ENCODE measurements around the gene ABCC4.

DNA sequence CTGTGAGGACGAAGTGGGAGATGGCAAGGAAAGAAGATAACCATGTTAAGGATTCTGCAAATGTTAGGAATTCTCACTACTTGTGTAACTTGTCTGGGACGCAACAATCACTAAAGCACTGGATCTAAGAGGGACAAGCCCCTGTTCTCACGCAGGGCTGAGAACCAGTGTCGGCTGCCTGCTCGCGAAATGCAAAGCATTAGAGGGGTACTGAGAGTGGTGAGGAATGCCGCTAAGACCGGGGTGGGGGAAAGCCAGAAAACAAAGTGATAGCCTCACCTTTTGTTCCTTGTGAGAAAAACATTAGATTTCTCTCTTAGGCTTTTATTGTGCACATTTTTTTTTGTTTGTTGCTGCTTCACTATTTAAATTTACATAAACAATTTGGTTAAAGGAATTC lies 241.9 kb downstream of the ABCC4 start:
- TF ChIP-seq FOXA1 (IDR thresholded peaks at IDR 0.05): no peak
- TF ChIP-seq, protein P1, sequence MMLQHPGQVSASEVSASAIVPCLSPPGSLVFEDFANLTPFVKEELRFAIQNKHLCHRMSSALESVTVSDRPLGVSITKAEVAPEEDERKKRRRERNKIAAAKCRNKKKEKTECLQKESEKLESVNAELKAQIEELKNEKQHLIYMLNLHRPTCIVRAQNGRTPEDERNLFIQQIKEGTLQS (IDR thresholded peaks at IDR 0.05): no peak
- TF ChIP-seq RAD21 (IDR thresholded peaks at IDR 0.05): no peak
- TF ChIP-seq, protein P2, sequence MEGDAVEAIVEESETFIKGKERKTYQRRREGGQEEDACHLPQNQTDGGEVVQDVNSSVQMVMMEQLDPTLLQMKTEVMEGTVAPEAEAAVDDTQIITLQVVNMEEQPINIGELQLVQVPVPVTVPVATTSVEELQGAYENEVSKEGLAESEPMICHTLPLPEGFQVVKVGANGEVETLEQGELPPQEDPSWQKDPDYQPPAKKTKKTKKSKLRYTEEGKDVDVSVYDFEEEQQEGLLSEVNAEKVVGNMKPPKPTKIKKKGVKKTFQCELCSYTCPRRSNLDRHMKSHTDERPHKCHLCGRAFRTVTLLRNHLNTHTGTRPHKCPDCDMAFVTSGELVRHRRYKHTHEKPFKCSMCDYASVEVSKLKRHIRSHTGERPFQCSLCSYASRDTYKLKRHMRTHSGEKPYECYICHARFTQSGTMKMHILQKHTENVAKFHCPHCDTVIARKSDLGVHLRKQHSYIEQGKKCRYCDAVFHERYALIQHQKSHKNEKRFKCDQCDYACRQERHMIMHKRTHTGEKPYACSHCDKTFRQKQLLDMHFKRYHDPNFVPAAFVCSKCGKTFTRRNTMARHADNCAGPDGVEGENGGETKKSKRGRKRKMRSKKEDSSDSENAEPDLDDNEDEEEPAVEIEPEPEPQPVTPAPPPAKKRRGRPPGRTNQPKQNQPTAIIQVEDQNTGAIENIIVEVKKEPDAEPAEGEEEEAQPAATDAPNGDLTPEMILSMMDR (IDR thresholded peaks at IDR 0.05; ENCODE audit: low read depth, low read length, missing input control): no peak
- TF ChIP-seq, protein P3, sequence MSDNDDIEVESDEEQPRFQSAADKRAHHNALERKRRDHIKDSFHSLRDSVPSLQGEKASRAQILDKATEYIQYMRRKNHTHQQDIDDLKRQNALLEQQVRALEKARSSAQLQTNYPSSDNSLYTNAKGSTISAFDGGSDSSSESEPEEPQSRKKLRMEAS (IDR thresholded peaks at IDR 0.05): no peak
- TF ChIP-seq YY1 (IDR thresholded peaks at IDR 0.05): no peak
